ENCODE results near the gene ASF1A. TPM values are rescaled to one million over a fixed set of nuclear protein-coding genes. Genes with fewer than 3 reads are reported as not detected.

The ASF1A gene
- total and polyA plus RNA-seq, 9 of the 15 experiments (the other 6 are each of a cell fraction or from before 2014, with no cell fraction given): 31.5 to 45.3 (median 34.8) TPM

- no peak for TF ChIP-seq U2AF2 (optimal IDR thresholded peaks at IDR 0.05; ENCODE audit: low read depth, low read length)
- no peak for TF ChIP-seq SRSF1 (IDR thresholded peaks at IDR 0.05; ENCODE audit: low read depth, low read length)
- TF ChIP-seq TFE3 (CRISPR knock-in tag; IDR thresholded peaks at IDR 0.05): no peak
- no peak for TF ChIP-seq E2F1 (CRISPR knock-in tag; IDR thresholded peaks at IDR 0.05)
- no peak for TF ChIP-seq ZBTB43 (CRISPR knock-in tag; IDR thresholded peaks at IDR 0.05)
- TF ChIP-seq SMC3 (conservative IDR thresholded peaks at IDR 0.05; ENCODE audit: insufficient read depth, low read depth, low read length): no peak
These were observed 11.9 kb downstream of the ASF1A start (continued) for GRCh38 chr6:118905851-118906250.

GRCh38 chr6:118908441-118908840 is 14.5 kb downstream of the ASF1A start:
- CTCF ChIA-PET (ENCODE audit: low intra/inter-chr PET ratio): no interaction called here
- Histone ChIP-seq H3K27ac (ENCODE audit: extremely low read depth, low read depth, low read length) (no peak overlapping the region), H3K9ac (ENCODE audit: insufficient read depth in 1 of 2, low read depth in 2 of 2, low read length in 2 of 2) (no peak overlapping the region), H4K20me1 (replicated peaks; ENCODE audit: control insufficient read depth, insufficient read depth, low read length) (no peaks in the 10 kb centered on the region), H3K79me2 (ENCODE audit: control insufficient read depth, insufficient read depth, low read length) (peaks cover 11% of the 10 kb centered on the region; the same call in 1 of the 3 replicates), H3K9me1 (ENCODE audit: control insufficient read depth, insufficient read depth, low read length) (no peaks in the 10 kb centered on the region), H3K4me3 (no peak overlapping the region), H3K4me2 (ENCODE audit: insufficient read depth, low read length) (no peak overlapping the region), H3K27me3 (ENCODE audit: control insufficient read depth in 2 of 2, insufficient read depth in 2 of 2, low read length in 2 of 2) (no peaks in the 10 kb centered on the region), H3K36me3 (ENCODE audit: control insufficient read depth, insufficient read depth, low read length) (peaks cover 93% of the 10 kb centered on the region), H2AFZ (ENCODE audit: low read depth, low read length) (no peak overlapping the region), H3K4me1 (replicated peaks in 1 of 2; ENCODE audit: control insufficient read depth in 2 of 2, insufficient read depth in 2 of 2, low read length in 2 of 2) (no peaks in the 10 kb centered on the region), H3K9me3 (replicated peaks; ENCODE audit: control insufficient read depth, insufficient read depth, low read depth, low read length) (no peaks in the 10 kb centered on the region)
- POLR2A ChIA-PET: interaction anchor here (0.6 to 2.4 kb wide), 3 partner anchors 12 to 201 kb away, joined by 3 to 12 read pairs (median 3); no protein-coding TSS in a partner anchor
- peak; percentile 26 for FAIRE-seq
- no TSS peak for BruUV-seq (replicated peaks)
- in situ Hi-C loops (cut with MboI) (no loop called here), intact Hi-C loops (cut with micrococcal nuclease) (no loop called here)
- no peak for DNase-seq (ENCODE audit: extremely low read depth in 1 of 4, low spot score in 3 of 4)
- WGBS (ENCODE audit: insufficient coverage, low coverage, missing lambda C conversion rate): 90% methylated on average over 1 of the region's 1 CpG
- no peak for TF ChIP-seq ZHX1 (conservative IDR thresholded peaks at IDR 0.05; ENCODE audit: low read length)
- no peak for TF ChIP-seq LARP7 (IDR thresholded peaks at IDR 0.05)
- 0 out of 2 replicates have a peak, but pooled peaks have one; percentile 21 for TF ChIP-seq POLR2A (conservative IDR thresholded peaks at IDR 0.05)
- ATAC-seq: no peak
